Immature natural killer cell (primary cell): ENCODE measurements around the gene HPS5. TPM values are rescaled to one million over a fixed set of nuclear protein-coding genes. Genes with fewer than 3 reads are reported as not detected.
"Not testable (repeated sequence)": the region's sequence is repeated elsewhere in the genome, so short reads cannot be mapped to it uniquely, and the experiment has no call there.

Experiments
- DNase-seq, 3 donors: peaks; one replicate each; pipeline ENCODE4 v3.0.0; 2022; ENCODE audit warnings: mixed read lengths in 1 of 3
- H3K27ac Mint-ChIP-seq, 6 donors: one replicate each; pipeline ENCODE4 v1.8.0; 2020; ENCODE audit warnings: mixed read lengths in 6 of 6, mild to moderate bottlenecking in 5 of 6, inconsistent platforms in 4 of 6, moderate library complexity in 3 of 6
- H3K27me3 Mint-ChIP-seq, 3 donors: one replicate each; pipeline ENCODE4 v1.8.0; 2020 to 2021; ENCODE audit warnings: low read depth in 3 of 3, mild to moderate bottlenecking in 3 of 3, mixed read lengths in 3 of 3, moderate library complexity in 3 of 3, inconsistent platforms in 1 of 3
- H3K36me3 Mint-ChIP-seq, 3 donors: one replicate each; pipeline ENCODE4 v1.8.0; 2020; ENCODE audit warnings: mixed read lengths in 3 of 3, inconsistent platforms in 2 of 3, mild to moderate bottlenecking in 2 of 3
- H3K4me1 Mint-ChIP-seq, 2 donors: one replicate each; pipeline ENCODE4 v1.8.0; 2020; ENCODE audit warnings: inconsistent platforms in 2 of 2, mild to moderate bottlenecking in 2 of 2, mixed read lengths in 2 of 2, moderate library complexity in 1 of 2
- H3K4me3 Mint-ChIP-seq, 5 donors: one replicate each; pipeline ENCODE4 v1.8.0; 2020; ENCODE audit warnings: mild to moderate bottlenecking in 5 of 5, mixed read lengths in 5 of 5, inconsistent platforms in 3 of 5, moderate library complexity in 3 of 5
- H3K9me3 Mint-ChIP-seq, 6 donors: one replicate each; pipeline ENCODE4 v1.8.0; 2020; ENCODE audit warnings: mild to moderate bottlenecking in 6 of 6, mixed read lengths in 6 of 6, inconsistent platforms in 4 of 6, moderate library complexity in 3 of 6
- polyA plus RNA-seq, 3 donors: library from polyadenylated mRNA; unstranded; fragments of 300-500 nt; fragmentation: Illumina TruSeq; gene quantifications; one replicate each; pipeline ENCODE4 v1.2.3, GENCODE V29; 2021

The HPS5 gene
- polyA plus RNA-seq, 3 donors from 2014 or later, result 10.4 to 15.1 (median 13.0) TPM

GRCh38 chr11:18332891-18333290 lies 11.0 kb upstream of the HPS5 start:
- Mint-ChIP-seq H3K36me3 (peaks cover 15 to 31% (median 27%) of the 10 kb centered on the region in 3 donors), H3K27ac (peak overlapping the region; percentile 56 to 85 (median 74)), H3K4me1 (peaks cover 24 to 59% of the 10 kb centered on the region in 2 donors), H3K9me3 (no peaks in the 10 kb centered on the region), H3K27me3 (no peaks in the 10 kb centered on the region), H3K4me3 (peak overlapping the region in 3 of 5 donors; percentile 7 to 38 (median 19))
- peak; percentile 3 to 26 (median 12) for DNase-seq

GRCh38 chr11:18332302-18332701 lies 10.4 kb upstream of the HPS5 start:
- H3K36me3 Mint-ChIP-seq, result peaks cover 15 to 28% (median 24%) of the 10 kb centered on the region in 3 donors
- peaks cover 24 to 59% of the 10 kb centered on the region in 2 donors for H3K4me1 Mint-ChIP-seq

DNA sequence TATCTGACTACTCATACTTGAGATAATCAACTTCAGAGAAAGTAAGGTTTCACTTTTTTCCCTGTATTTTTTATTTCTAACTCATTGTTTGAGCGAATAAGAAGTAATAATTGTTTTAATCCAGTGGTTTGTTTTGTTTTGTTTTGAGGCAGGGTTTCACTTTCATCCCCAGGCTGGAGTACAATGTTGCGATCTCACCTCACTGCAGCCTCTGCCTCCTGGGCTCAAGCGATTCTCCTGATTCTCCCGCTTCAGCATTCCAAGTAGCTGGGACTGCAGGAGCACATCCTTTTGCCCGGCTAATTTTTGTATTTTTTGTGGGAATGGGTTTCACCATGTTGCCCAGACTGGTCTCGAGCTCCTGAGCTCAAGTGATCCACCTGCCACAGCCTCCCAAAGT lies 9.0 kb upstream of the HPS5 start:
- Mint-ChIP-seq H3K4me1 (peaks cover 24 to 65% of the 10 kb centered on the region in 2 donors), H3K27me3 (no peaks in the 10 kb centered on the region), H3K9me3 (no peaks in the 10 kb centered on the region), H3K36me3 (peaks cover 15 to 28% (median 27%) of the 10 kb centered on the region in 3 donors), H3K4me3 (no peak overlapping the region), H3K27ac (peak overlapping the region in 5 of 6 donors; percentile 1 to 56 (median 44))
- no peak for DNase-seq

More at GRCh38 chr11:18332302-18332701, 10.4 kb upstream of the HPS5 start:
- Mint-ChIP-seq H3K9me3 (no peaks in the 10 kb centered on the region), H3K27me3 (no peaks in the 10 kb centered on the region), H3K27ac (peak overlapping the region; percentile 69 to 85 (median 84)), H3K4me3 (peak overlapping the region in 4 of 5 donors; percentile 19 to 52 (median 44))
- peak in 2 of 3 donors; percentile 10 to 15 for DNase-seq

GRCh38 chr11:18329196-18329870 lies 7.4 kb upstream of the HPS5 start:
- peak overlapping the region; percentile 3 to 51 (median 30) for H3K27ac Mint-ChIP-seq
- peaks cover 5 to 14% (median 12%) of the 10 kb centered on the region in 3 donors for H3K36me3 Mint-ChIP-seq
- peaks cover 36 to 67% of the 10 kb centered on the region in 2 donors for H3K4me1 Mint-ChIP-seq
- no peak overlapping the region for H3K4me3 Mint-ChIP-seq
- DNase-seq, result no peak
- no peaks in the 10 kb centered on the region for H3K27me3 Mint-ChIP-seq
- H3K9me3 Mint-ChIP-seq, result no peaks in the 10 kb centered on the region

- H3K9me3 Mint-ChIP-seq, result no peaks in the 10 kb centered on the region
- peaks cover 50 to 75% of the 10 kb centered on the region in 2 donors for H3K4me1 Mint-ChIP-seq
- H3K36me3 Mint-ChIP-seq, result peaks cover 1 to 3% (median 2%) of the 10 kb centered on the region in 3 donors
- peaks cover 8 to 17% (median 12%) of the 10 kb centered on the region in 3 donors for H3K27me3 Mint-ChIP-seq
- peak overlapping the region; percentile 87 to 100 (median 100) for H3K27ac Mint-ChIP-seq
- no peak for DNase-seq
- peak overlapping the region; percentile 45 to 99 (median 76) for H3K4me3 Mint-ChIP-seq
These were observed 2.4 kb upstream of the HPS5 start for GRCh38 chr11:18324381-18324780.

GRCh38 chr11:18323881-18324280 lies 1.9 kb upstream of the HPS5 start:
- Mint-ChIP-seq H3K27ac (peak overlapping the region; percentile 99 to 100 (median 100)), H3K27me3 (peaks cover 8 to 18% (median 12%) of the 10 kb centered on the region in 3 donors), H3K4me3 (peak overlapping the region; percentile 95 to 100 (median 99)), H3K4me1 (peaks cover 52 to 75% of the 10 kb centered on the region in 2 donors)
- H3K36me3 Mint-ChIP-seq, DNase-seq, H3K9me3 Mint-ChIP-seq: not testable (repeated sequence)

DNA sequence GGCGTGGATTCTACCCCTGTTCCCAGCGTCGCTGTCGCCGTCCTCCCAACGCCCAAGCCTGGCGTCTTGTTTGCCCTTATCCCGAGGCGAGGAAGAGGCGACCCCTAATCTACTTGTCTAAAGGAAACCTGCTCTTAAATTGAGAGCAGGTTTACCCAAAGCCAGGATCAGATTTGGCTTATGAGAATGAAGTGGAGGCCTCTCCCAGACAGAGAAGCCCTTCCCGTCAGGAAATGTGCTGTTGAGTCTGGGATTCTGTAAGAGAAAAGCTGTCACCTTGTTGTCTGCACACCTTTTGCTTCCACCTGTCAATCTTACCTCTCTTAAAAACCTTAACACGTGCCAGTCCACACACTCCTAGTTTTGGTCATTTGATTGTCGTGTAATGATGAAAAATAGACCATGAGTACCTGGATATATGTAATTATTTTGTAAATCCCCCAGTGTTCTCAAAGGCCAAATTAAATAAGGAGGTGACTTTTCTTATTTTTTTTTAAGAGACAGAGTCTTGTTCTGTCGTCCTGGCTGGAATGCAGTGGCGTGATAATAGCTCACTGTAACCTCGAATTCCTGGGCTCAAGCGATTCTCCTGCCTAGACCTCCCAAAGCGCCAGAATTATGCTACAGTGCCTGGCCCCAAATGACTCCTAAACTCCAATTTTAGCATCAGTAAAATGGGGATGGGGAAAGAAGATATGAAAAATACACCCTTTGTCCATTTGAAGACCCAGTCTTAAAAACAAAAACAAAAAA lies 1.1 kb upstream of the HPS5 start:
- Mint-ChIP-seq H3K27me3 (peaks cover 8 to 18% (median 12%) of the 10 kb centered on the region in 3 donors), H3K36me3 (peaks cover 0 to 3% (median 0%) of the 10 kb centered on the region in 3 donors), H3K27ac (peak overlapping the region; percentile 99 to 100 (median 100)), H3K4me1 (peaks cover 52 to 81% of the 10 kb centered on the region in 2 donors), H3K4me3 (peak overlapping the region; percentile 95 to 100 (median 99)), H3K9me3 (no peaks in the 10 kb centered on the region)
- no peak for DNase-seq

- peaks cover 52 to 78% of the 10 kb centered on the region in 2 donors for H3K4me1 Mint-ChIP-seq
- H3K27ac Mint-ChIP-seq, result peak overlapping the region; percentile 99 to 100 (median 100)
- H3K9me3 Mint-ChIP-seq, result no peaks in the 10 kb centered on the region
- H3K36me3 Mint-ChIP-seq, result peaks cover 0 to 2% (median 0%) of the 10 kb centered on the region in 3 donors
- H3K27me3 Mint-ChIP-seq, result peaks cover 8 to 18% (median 12%) of the 10 kb centered on the region in 3 donors
- peak overlapping the region; percentile 95 to 100 (median 99) for H3K4me3 Mint-ChIP-seq
- peak in 1 of 3 donors; percentile 2 for DNase-seq
These were observed 367 bp downstream of the HPS5 start for GRCh38 chr11:18321578-18321968.

GRCh38 chr11:18320617-18321016 lies 1.3 kb downstream of the HPS5 start:
- peaks cover 52 to 73% of the 10 kb centered on the region in 2 donors for H3K4me1 Mint-ChIP-seq
- peaks cover 8 to 18% (median 12%) of the 10 kb centered on the region in 3 donors for H3K27me3 Mint-ChIP-seq

GRCh38 chr11:18319914-18320313 lies 2.0 kb downstream of the HPS5 start:
- Mint-ChIP-seq H3K27ac (peak overlapping the region in 4 of 6 donors; percentile 6 to 100 (median 74)), H3K27me3 (peaks cover 8 to 18% (median 12%) of the 10 kb centered on the region in 3 donors), H3K4me1 (peaks cover 46 to 66% of the 10 kb centered on the region in 2 donors), H3K4me3 (peak overlapping the region in 1 of 5 donors; percentile 8), H3K36me3 (peaks cover 0 to 5% (median 0%) of the 10 kb centered on the region in 3 donors), H3K9me3 (no peaks in the 10 kb centered on the region)
- DNase-seq, result no peak

More at GRCh38 chr11:18320617-18321016, 1.3 kb downstream of the HPS5 start:
- Mint-ChIP-seq H3K9me3 (no peaks in the 10 kb centered on the region), H3K27ac (peak overlapping the region in 5 of 6 donors; percentile 20 to 100 (median 71)), H3K4me3 (peak overlapping the region in 4 of 5 donors; percentile 13 to 51 (median 28)), H3K36me3 (peaks cover 0 to 3% (median 0%) of the 10 kb centered on the region in 3 donors)
- no peak for DNase-seq

- Mint-ChIP-seq H3K27ac (no peak overlapping the region), H3K4me3 (no peak overlapping the region), H3K36me3 (peaks cover 0 to 5% (median 0%) of the 10 kb centered on the region in 3 donors), H3K9me3 (no peaks in the 10 kb centered on the region), H3K4me1 (peaks cover 24 to 42% of the 10 kb centered on the region in 2 donors), H3K27me3 (peaks cover 8 to 14% (median 8%) of the 10 kb centered on the region in 3 donors)
- no peak for DNase-seq
These were observed 4.4 kb downstream of the HPS5 start for GRCh38 chr11:18317551-18317950.

DNA sequence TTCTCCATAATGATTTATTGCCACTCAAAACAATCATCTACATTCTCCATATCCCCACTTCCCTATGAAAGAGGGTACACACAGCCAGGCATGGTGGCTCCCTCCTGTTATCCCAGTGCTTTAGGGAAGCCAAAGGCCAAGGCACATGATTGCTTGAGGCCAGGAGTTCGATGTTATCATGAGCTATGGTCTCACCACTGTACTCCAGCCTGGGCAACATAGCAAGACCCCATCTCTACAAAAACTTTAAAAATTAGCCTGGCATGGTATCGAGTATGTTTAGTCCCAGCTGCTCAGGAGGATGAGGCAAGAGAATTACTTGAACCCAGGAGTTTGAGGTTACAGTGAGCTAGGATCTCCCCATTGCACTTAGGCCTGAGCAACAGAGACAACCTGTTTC lies 6.0 kb downstream of the HPS5 start:
- H3K36me3 Mint-ChIP-seq, result peaks cover 2 to 11% (median 6%) of the 10 kb centered on the region in 3 donors
- H3K9me3 Mint-ChIP-seq, result no peaks in the 10 kb centered on the region
- peaks cover 12 to 27% of the 10 kb centered on the region in 2 donors for H3K4me1 Mint-ChIP-seq
- DNase-seq, result no peak
- H3K4me3 Mint-ChIP-seq, result no peak overlapping the region
- H3K27me3 Mint-ChIP-seq, result peaks cover 0 to 1% (median 0%) of the 10 kb centered on the region in 3 donors
- no peak overlapping the region for H3K27ac Mint-ChIP-seq

- Mint-ChIP-seq H3K36me3 (peaks cover 7 to 19% (median 11%) of the 10 kb centered on the region in 3 donors), H3K27ac (peak overlapping the region in 1 of 6 donors; percentile 24), H3K27me3 (peaks cover 0 to 1% (median 0%) of the 10 kb centered on the region in 3 donors), H3K4me1 (peaks cover 7 to 17% of the 10 kb centered on the region in 2 donors), H3K9me3 (no peaks in the 10 kb centered on the region), H3K4me3 (no peak overlapping the region)
- no peak for DNase-seq
These were observed 7.0 kb downstream of the HPS5 start for GRCh38 chr11:18314784-18315523.
